NCI-H1930 (cell line): Measurements from ENCODE around the gene IFNE.
A peak's percentile ranks its signal among the peaks of the same experiment; 100 is the strongest.
"Not testable (repeated sequence)": the region's sequence is repeated elsewhere in the genome, so short reads cannot be mapped to it uniquely, and the experiment has no call there.

Experiments used
- DNase-seq, 2 experiments: peaks; one replicate each; lab custom pipeline; 2025; lab: John Stamatoyannopoulos, UW

IFNE gene

DNA sequence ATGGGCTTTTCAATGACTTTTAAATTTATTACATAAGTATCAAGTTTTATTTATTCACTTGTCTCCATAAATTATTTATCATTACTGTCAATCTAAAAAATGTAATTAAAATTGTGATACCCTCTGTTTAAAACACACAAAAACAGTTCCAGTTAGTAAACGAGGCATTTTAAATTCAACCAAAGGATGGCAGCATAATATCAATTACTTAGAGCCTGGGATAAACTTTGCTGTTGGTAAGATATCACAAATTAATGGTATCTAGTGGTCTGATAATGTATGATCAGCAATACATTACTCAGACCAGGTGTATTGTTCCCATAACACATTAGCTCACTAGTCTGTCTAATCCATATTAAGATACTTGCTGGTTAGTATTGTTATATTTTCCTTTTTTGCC is 9.6 kb upstream of the IFNE start:
- no peak for DNase-seq

DNA sequence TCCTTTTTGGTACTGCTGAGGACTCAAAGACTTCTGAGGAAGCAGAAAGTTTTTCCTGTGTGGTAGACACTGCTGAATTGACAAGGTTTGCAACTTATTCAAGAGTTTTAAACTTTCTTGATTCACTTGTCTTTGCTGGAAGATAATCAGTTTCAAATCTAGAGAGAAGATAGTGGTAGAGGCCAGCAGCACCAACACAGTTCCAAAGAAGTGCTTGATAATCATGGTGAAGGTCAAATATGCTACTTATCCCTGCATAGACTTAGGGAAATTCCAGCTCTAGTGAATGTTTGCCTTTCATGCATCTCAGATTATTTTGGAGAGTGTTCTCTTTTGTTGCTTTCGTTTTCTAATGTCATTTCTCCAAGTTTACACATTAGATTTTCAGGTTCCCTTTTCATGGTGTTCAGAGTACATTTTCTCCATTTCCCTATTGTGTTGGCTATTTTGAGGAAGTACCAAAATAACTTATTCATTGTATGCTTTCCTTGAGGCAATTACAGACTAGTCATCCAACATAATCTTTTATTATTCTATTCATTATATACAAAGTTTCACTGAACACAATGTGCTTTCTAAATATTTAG is 550 bp downstream of the IFNE start:
- DNase-seq = no peak

DNA sequence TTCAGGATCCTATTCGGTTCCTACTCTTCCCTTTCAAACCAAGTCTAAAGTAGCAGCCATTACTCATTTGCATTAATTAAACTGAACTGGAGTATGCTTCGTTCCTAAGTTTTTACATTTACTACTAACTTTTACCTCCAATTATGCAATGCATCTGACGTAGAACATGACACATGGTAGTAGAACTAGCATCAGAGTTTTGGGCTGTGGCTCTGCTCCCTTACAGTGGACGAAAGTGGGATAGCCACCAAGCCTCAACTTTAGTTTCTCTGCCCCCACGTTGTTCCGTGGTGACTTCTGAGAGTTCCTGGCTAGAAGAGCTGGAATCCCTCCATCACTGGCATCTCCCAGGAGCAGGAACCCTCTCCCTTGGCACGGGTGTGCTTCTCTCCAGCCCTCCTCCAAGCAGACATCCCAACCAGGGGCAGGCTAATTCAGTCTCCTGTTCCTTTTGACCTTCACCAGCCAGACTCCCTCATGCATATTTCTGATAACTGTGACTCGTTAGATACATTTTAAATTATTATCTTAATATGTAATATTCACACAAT is 2.9 kb downstream of the IFNE start:
- DNase-seq = no peak

DNA sequence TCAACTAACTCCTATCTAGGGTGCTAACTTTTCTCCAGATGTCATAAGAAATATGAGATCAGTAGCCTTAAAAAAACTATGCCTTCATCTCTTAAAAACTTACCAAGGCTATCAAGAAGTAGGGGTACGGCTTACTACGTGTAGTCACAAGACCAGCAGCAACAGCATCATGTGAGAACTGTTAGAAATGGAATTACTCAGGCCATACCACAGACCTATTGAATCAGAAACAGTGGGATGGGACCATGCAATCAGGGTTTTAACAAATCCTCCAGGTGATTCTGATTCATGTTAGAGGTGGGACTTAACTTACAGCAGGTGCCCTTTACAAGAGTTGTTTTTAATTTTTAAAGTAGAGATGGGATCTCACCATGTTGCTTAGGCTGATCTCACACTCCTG is 4.6 kb downstream of the IFNE start:
- DNase-seq = no peak

DNA sequence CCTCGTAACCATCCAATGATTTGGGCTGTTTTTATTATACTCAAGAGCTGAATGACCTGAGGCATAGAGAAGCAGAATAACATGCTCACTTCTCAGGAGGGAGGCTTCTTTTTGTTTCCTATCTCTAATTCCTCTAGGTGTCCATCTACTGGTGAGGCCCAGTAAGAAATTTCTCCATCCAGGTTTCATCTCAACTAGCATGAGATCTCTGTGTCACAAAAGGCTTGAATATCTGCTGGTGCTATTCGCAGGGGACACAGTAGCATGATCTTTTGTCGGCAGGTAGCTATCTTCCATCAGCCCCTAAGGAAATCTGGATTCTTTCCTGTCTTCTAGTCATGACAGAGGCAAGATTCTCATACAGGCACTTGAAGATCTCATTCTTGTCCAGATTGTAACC is 8.9 kb downstream of the IFNE start:
- DNase-seq = no peak

DNA sequence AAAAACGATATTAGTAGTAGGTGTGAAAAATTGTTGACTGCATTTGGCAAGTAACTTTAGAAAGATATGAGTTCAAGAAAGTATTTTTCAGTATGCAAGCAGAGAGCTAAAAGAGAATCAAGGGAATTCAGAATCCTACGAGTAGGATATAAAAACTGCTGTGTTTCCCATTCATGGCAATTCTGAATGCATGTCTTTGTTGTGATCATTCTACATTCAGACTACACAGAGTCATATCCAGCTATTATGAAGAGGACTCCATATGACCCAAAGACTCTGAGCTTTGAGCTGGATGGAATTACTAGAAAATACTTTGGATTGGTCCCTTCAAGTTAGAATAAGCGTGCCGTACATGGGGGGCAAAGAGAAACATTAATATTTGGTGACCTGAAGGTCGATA is 12.0 kb downstream of the IFNE start:
- DNase-seq = no peak

DNA sequence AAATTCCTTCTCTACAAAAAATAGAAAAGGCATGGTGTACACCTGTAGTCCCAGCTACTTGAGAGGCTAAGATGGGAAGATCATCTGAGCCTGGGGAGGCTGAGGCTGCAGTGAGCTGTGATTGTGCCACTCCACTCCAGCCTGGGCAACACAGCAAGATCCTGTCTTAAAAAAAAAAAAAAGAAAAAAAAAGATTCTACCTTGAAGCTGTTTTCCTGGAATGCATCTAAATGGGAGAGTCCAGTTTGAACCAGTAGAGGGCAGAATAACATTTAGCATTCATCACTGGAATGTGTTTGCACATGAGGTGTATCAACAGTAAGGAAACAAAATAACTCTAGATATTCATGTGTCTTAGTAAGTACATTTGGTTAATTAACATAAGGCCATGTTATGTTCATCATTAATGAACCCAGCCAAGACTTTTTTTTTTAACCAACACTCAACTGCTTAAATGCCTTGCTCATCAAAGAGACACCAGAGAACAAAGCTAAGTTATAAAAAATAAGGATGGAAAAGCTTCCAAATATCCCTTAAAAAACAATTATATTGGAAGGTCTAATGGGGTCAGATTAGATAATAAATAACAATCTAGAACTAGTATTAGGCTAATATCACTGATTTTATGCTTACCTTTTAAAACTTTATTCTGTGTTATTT is 16.1 kb downstream of the IFNE start:
- DNase-seq = peak in 1 of 2 experiments; percentile 12

DNA sequence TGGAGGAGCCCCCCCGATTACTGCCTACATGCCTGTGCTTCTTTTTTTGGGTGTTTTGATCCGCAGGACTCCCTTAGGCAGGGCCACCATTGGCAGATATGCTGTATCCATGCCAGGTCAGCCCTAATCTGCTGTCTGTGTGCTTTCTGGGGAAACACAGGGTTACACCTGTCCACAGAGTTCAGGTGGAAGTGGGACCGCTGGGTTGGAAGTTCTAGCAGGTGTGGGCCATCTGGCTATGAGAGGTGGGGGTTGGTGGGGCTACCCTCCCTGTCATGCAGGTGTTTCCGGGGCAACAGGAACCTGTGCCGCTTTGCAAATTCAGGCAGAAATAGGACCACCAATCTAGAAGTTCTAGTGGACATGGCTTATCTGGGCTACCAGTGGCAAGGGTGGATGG is 17.0 kb downstream of the IFNE start:
- DNase-seq = no peak

DNA sequence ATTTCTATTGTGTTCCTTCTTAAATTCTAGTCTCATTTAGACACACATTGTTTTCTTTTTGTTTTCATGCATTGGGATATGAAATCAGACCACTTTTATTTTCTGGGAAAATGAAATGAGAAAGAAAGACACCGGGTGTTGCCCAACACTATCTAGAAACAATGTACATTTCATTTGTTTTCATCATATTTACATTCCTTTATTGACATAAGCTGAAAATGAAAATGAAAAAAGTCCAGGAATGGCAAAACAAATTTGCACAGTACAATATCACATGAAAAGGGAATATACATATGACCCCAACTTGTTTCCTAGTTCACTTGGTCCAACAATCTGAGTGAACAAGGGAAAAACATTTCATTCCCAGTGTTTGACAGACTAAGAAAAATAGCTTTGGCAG is 20.7 kb downstream of the IFNE start:
- peak in 1 of 2 experiments; percentile 31 for DNase-seq

DNA sequence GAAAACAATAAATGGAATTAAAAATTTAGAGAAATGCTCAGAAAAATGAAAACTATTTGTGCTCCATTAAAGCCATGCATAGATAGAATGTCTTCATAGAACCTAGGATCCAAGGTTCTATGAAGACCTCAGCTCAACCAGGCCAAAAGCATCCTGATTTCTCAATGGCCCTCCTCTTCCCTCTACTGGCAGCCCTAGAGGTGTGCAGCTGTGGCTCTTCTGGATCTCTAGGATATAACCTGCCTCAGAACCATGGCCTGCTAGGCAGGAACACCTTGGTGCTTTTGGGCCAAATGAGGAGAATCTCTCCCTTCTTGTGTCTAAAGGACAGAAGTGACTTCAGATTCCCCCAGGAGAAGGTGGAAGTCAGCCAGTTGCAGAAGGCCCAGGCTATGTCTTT is 26.8 kb downstream of the IFNE start:
- DNase-seq = peak in 1 of 2 experiments; percentile 14

DNA sequence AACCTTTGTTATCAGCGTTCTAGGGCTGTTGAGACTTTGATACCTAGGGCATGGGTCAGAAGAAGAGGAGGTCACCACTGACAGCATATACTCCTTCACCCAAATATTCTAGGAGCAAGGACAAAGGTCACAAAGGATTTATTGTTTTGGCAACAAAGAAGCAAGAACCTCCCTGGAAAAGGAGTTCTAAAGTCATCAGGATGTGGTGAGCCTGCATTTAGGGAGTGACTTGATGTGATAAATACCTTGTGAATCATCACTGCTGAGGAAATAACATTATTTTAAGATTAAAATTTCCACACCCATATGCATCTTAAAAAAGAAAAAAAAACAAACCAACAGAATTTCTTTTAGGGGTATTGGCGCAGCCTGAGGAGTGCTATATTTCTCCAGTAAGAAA is 28.0 kb downstream of the IFNE start:
- DNase-seq = no peak

DNA sequence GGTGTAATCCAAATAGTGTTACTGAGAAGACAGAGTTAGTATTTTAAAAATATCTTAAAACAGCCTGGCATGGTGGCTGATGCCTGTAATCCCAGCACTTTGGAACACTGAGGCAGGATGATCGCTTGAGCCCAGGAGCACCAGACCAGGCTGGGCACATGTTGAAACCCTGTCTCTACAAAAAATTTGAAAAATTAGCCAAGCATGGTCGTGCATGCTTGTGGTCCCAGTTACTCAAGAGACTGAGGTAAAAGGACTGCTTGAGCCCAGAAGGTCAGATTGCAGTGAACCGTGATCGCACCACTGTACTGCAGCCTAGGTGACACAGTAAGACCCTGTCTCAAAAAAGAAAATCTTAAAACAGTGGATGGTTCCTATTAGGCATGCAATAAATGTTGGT is 29.4 kb downstream of the IFNE start:
- no peak for DNase-seq

DNA sequence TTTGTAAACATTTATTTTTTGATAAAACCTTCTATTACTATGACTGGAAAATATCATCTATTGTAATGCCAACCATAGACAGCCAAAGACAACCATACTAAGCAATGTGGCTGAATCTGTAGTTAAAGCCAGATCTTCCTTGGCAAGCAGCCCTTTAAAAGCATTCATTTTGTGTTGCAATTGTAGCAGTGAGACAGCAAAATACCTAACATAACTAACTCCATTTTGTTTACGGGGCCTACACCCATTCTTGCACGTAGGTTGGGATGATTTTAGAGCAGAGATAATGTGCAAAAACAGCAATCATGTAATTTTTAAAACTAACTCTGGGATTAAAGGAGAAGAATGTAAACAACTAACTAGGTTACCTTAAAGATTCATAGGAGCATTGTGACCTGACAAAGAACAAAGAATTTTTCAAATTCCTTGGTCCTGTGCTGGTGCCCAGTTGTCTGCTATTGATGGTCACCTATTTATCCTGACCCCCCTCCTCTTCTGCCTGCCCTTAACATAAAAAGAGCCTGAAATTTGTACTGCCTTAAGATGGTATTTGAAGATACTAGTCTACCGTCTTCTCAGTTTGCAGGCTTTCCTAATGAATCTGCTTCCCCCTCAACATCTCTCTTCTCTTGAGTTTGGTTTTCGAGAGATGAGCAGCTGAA is 31.2 kb downstream of the IFNE start:
- no peak for DNase-seq

DNA sequence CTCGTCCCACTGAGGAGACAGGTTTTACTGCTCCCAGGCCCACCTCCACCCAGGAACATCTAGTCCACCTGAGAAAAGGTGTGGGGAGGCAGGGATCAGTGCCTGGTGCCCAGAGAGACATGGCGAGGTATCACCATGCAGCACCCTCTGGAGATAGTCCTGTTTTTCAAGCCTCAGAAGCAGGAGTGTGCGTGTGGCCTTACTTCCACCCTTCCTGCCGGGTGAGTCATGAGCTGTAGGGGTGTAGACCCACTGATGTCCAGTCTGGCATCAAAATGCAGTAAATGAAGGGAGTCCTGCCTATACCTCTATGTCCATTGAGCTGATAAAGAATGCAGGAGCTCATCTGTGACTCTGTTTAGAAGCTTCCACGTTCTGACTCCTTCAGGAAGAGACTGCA is 32.8 kb downstream of the IFNE start:
- not testable (repeated sequence) for DNase-seq

DNA sequence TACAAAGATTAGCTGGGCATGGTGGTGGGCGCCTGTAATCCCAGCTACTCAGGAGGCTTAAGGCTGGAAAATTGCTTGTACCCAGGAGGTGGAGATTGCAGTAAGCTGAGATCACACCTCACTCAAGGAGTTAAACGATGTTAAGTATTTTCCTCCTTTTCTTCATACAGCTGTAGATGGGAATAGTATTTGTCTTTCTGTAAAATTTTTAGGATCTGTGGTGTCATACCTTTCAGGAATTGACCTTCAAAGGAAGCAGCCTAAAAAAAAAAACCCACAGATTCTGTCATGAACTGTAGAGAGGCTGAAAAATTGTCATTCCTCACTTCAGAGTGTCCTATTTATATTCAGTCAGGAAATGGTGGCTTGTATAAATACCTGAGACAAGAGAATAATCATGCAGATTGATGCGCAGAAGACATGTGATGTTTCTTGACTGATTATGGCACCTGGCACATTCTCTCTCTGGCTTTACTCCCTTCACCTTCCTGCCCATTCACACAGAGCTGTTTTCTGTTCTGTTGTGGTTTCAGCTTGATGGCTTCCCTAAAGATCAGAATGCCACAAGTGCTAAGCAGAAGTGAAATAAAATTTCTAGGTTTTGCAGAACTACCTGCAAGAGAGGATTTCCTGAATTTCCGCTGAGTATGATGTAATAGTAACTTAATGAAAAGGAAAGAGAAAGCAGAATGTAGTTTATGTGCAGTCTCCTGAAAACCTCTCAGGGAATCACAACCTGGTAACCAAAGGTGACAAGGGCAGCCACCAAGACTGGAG is 38.1 kb downstream of the IFNE start:
- DNase-seq = no peak

DNA sequence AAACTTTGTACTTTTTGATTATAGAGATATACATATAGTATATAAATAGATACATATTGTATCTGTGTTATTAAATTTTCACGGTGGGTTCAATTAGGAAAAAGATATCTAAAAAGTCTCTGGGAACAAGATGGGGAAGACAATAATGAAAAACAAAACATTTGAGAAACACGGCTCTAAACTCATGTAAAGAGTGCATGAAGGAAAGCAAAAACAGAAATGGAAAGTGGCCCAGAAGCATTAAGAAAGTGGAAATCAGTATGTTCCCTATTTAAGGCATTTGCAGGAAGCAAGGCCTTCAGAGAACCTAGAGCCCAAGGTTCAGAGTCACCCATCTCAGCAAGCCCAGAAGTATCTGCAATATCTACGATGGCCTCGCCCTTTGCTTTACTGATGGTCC is 42.0 kb downstream of the IFNE start, which contains the start of gene IFNA1:
IFNA1 (plus strand) TSS at position 301 of the 400 bp plus-strand sequence; CDS start at position 370, 69 bp downstream.
- no peak for DNase-seq

DNA sequence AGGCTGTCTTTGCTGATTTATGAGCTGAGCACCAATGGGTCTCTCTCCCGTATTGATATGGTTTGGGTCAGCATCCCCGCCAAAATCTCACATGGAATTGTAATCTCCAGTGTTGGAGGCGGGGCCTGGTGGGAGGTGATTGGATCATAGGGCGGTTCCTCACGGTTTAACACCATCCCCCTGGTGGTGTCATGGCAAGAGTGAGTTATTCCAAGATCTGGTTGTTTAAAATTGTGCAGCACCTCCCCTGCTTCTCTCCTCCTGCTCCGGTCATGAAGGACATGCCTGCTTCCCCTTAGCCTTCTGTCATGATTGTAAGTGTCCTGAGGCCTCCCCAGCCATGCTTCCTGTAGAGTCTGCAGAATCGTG is 47.1 kb downstream of the IFNE start:
- not testable (repeated sequence) for DNase-seq

DNA sequence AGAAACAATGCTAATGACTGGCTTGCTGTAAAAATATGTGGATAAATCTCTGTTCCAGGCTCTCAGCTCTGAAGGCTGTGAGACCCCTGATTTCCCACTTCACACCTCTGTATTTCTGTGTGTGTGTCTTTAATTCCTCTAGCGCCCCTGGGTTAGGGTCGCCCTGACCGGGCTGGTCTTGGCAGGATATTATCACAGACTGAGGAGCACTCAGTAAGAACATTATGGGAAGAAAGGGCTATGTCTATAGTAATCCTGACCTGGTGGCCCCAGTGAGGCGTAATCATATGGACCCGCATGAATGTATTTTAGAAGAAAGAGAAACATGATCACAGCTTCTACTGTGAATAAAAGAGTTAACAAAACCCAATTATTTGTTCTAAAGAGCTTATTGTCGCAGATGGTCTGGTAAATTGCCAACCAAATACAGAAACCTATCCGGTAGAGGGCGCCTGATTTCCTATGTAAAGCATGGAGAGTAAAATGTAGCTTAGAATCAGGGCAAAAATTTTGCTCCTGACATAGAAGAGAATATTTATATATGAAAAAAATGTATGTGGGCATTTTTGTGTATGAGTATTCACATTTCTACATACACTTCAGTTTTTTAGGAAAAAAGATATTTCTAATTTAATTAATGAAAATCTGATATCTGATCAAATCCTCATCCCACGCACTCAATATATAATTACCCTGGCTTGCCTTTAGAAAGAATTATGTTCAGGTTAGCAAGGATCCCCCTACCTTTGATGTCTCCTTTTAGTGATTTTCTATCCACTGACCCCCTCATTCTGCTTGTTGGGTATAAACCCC is 47.7 kb downstream of the IFNE start:
- peak; percentile 6 to 12 for DNase-seq

DNA sequence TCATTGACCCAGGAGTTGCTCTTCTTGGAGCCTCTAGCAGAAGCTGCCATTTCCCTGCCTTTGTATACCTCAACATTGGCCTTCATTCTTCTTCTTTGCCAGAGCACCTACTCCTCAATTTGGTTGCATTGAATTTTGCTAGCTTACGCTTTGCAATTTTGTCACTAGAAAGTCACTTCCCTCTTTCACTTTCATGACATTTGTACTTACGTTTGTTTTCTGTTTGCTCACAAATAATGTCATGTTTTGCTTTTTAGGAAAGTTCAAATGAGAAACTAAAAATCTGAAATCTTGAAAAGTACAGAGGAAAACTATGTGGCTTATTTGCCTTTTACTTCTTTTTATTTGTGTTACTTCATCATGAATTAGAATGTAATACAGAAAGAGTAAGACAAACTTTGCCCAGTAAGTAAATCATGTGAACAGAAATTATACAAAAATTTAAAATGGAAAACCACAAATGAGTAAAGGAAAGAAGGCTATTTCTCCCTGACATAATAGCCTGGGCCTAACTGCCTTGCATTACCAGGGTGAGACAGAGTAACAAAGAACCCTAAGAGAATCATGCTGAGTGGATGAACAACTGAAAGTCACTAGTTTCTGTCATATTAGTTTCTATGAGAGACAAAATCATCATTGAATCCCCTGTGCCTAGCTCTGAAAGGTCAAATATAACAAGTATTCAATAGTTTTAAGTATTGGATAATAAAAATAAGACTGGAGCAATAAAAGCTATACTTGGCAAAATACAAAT is 49.3 kb downstream of the IFNE start:
- no peak for DNase-seq
